H9 (cell line): ENCODE data around the gene GRB7. TPM values are rescaled to one million over a fixed set of nuclear protein-coding genes. Genes with fewer than 3 reads are reported as not detected.

Experiments used
- DNase-seq: peaks from one replicate; pipeline ENCODE4 v3.0.0-alpha.2; 2017
- H2AFZ ChIP-seq: one replicate; pipeline ENCODE4 v1.6.1; 2013; ENCODE audit warnings: mild to moderate bottlenecking, low read length, control low read depth, moderate library complexity
- H2AK5ac ChIP-seq: 2 replicates; pipeline ENCODE4 v1.6.1; 2013; ENCODE audit warnings: low read length, control low read depth, mixed read lengths; ENCODE audit not compliant: insufficient read length
- H2BK120ac ChIP-seq: one replicate; pipeline ENCODE4 v1.6.1; 2013; ENCODE audit warnings: low read depth, mild to moderate bottlenecking, low read length, control low read depth, inconsistent platforms; ENCODE audit not compliant: poor library complexity, severe bottlenecking
- H2BK12ac ChIP-seq: 2 replicates; pipeline ENCODE4 v1.6.1; 2013; ENCODE audit warnings: low read length, control low read depth, mixed read lengths, low read depth; ENCODE audit not compliant: insufficient read length
- H2BK15ac ChIP-seq: 2 replicates; pipeline ENCODE4 v1.6.1; 2013; ENCODE audit warnings: low read depth, low read length, control low read depth
- H2BK20ac ChIP-seq: one replicate; pipeline ENCODE4 v1.6.1; 2013; ENCODE audit warnings: low read depth, mild to moderate bottlenecking, low read length, control low read depth, inconsistent platforms; ENCODE audit not compliant: poor library complexity, severe bottlenecking
- H2BK5ac ChIP-seq: 2 replicates; pipeline ENCODE4 v1.6.1; 2013; ENCODE audit warnings: low read length, control low read depth, mixed read lengths; ENCODE audit not compliant: insufficient read length
- H3K14ac ChIP-seq: 2 replicates; pipeline ENCODE4 v1.6.1; 2013; ENCODE audit warnings: low read length, control low read depth; ENCODE audit not compliant: insufficient read depth
- H3K18ac ChIP-seq: 2 replicates; pipeline ENCODE4 v1.6.1; 2013; ENCODE audit warnings: low read depth, mild to moderate bottlenecking, mixed read lengths, low read length, control low read depth; ENCODE audit not compliant: insufficient read length
- H3K23ac ChIP-seq: 2 replicates; pipeline ENCODE4 v1.6.1; 2013; ENCODE audit warnings: low read length, control low read depth, mixed read lengths, low read depth; ENCODE audit not compliant: insufficient read length
- H3K23me2 ChIP-seq: 2 replicates; pipeline ENCODE4 v1.6.1; 2013; ENCODE audit warnings: low read depth, mild to moderate bottlenecking, mixed read lengths, low read length, control low read depth; ENCODE audit not compliant: insufficient read length, poor library complexity, severe bottlenecking
- H3K27ac ChIP-seq: 2 replicates; pipeline ENCODE4 v1.5.1; 2013; ENCODE audit warnings: low read length, control low read depth, mixed read lengths, low read depth; ENCODE audit not compliant: insufficient read length
- H3K27me3 ChIP-seq: 2 replicates; pipeline ENCODE4 v1.6.1; 2013; ENCODE audit warnings: low read length, control low read depth, inconsistent platforms; ENCODE audit not compliant: insufficient read depth
- H3K4ac ChIP-seq: 2 replicates; pipeline ENCODE4 v1.6.1; 2013; ENCODE audit warnings: low read depth, mild to moderate bottlenecking, control low read depth, inconsistent platforms, low read length, moderate library complexity
- H3K4me1 ChIP-seq: 2 replicates; pipeline ENCODE4 v1.6.1; 2013; ENCODE audit warnings: low read length, control low read depth, inconsistent platforms; ENCODE audit not compliant: insufficient read depth
- H3K4me2 ChIP-seq: 2 replicates; pipeline ENCODE4 v1.6.1; 2013; ENCODE audit warnings: low read length, control low read depth, mixed read lengths; ENCODE audit not compliant: insufficient read length, insufficient read depth
- H3K56ac ChIP-seq: 2 replicates; pipeline ENCODE4 v1.6.1; 2013; ENCODE audit warnings: low read depth, mild to moderate bottlenecking, mixed read lengths, low read length, control low read depth; ENCODE audit not compliant: insufficient read length
- H3K79me1 ChIP-seq: 2 replicates; pipeline ENCODE4 v1.6.1; 2013; ENCODE audit warnings: low read depth, mild to moderate bottlenecking, moderate library complexity, low read length, control low read depth, inconsistent platforms; ENCODE audit not compliant: insufficient read depth, poor library complexity, severe bottlenecking
- H3K79me2 ChIP-seq: 2 replicates; pipeline ENCODE4 v1.6.1; 2013; ENCODE audit warnings: low read length, control low read depth, inconsistent platforms; ENCODE audit not compliant: insufficient read depth
- H3K9ac ChIP-seq: 2 replicates; pipeline ENCODE4 v1.6.1; 2013; ENCODE audit warnings: low read length, control low read depth, mixed read lengths; ENCODE audit not compliant: insufficient read length; ENCODE audit errors: extremely low read depth
- H3K9me3 ChIP-seq: one replicate; pipeline ENCODE4 v1.6.1; 2013; ENCODE audit warnings: low read depth, low read length, inconsistent platforms; ENCODE audit not compliant: control insufficient read depth
- H3T11ph ChIP-seq: one replicate; pipeline ENCODE4 v1.6.1; 2013; ENCODE audit warnings: mild to moderate bottlenecking, low read length, control low read depth, inconsistent platforms
- H4K20me1 ChIP-seq: one replicate; pipeline ENCODE4 v1.6.1; 2013; ENCODE audit not compliant: control insufficient read depth, insufficient read length, insufficient read depth
- H4K5ac ChIP-seq: 2 replicates; pipeline ENCODE4 v1.6.1; 2013; ENCODE audit warnings: low read depth, mild to moderate bottlenecking, mixed read lengths, low read length, control low read depth; ENCODE audit not compliant: insufficient read length
- H4K8ac ChIP-seq: replicated peaks from 2 replicates; pipeline ENCODE4 v1.6.1; 2013; ENCODE audit warnings: low read length, control low read depth, mixed read lengths, low read depth; ENCODE audit not compliant: insufficient read length
- H4K91ac ChIP-seq: 2 replicates; pipeline ENCODE4 v1.6.1; 2013; ENCODE audit warnings: low read depth, mild to moderate bottlenecking, moderate library complexity, mixed read lengths, low read length, control low read depth; ENCODE audit not compliant: insufficient read length
- H3K27ac Mint-ChIP-seq, 3 experiments: 2 replicates in 2 of 3; 3 replicates in 1 of 3; pipeline ENCODE4 v1.8.0; 2020 to 2021; ENCODE audit warnings: mixed read lengths in 3 of 3, mild to moderate bottlenecking in 1 of 3, moderate library complexity in 1 of 3
- H3K27me3 Mint-ChIP-seq: 2 replicates; pipeline ENCODE4 v1.8.0; 2021; ENCODE audit warnings: low read depth, mild to moderate bottlenecking, moderate library complexity, mixed read lengths
- H3K36me3 Mint-ChIP-seq, 3 experiments: 2 replicates in 2 of 3; 3 replicates in 1 of 3; pipeline ENCODE4 v1.8.0; 2020 to 2021; ENCODE audit warnings: low read depth in 3 of 3, mixed read lengths in 3 of 3; ENCODE audit not compliant: insufficient read depth in 1 of 3
- H3K4me1 Mint-ChIP-seq, 2 experiments: 2 replicates each; pipeline ENCODE4 v1.8.0; 2020; ENCODE audit warnings: mixed read lengths in 2 of 2
- H3K4me3 Mint-ChIP-seq, 2 experiments: 2 replicates in 1 of 2; 3 replicates in 1 of 2; pipeline ENCODE4 v1.8.0; 2020 to 2021; ENCODE audit warnings: mild to moderate bottlenecking in 2 of 2, mixed read lengths in 2 of 2, moderate library complexity in 1 of 2
- H3K9me3 Mint-ChIP-seq, 2 experiments: 2 replicates in 1 of 2; 3 replicates in 1 of 2; pipeline ENCODE4 v1.8.0; 2020; ENCODE audit warnings: mild to moderate bottlenecking in 2 of 2, mixed read lengths in 2 of 2, moderate library complexity in 1 of 2
- WGBS: extraction: QIAGEN DNeasy Blood & Tissue Kit; methylation state at CpG from one replicate; pipeline ENCODE4 v1.1.7; 2013; ENCODE audit warnings: missing lambda C conversion rate, low lambda C conversion rate, mixed read lengths; ENCODE audit not compliant: insufficient read length; ENCODE audit errors: extremely low coverage; 5-methylcytosine and 5-hydroxymethylcytosine counted together
- total RNA-seq: library from RNA; stranded (reverse); gene quantifications from 2 replicates; pipeline ENCODE4 v1.2.1, GENCODE V29; 2021
- TF ChIP-seq, protein P1 (sequence below): fragments of 200-600 bp; sonication (generic); conservative IDR thresholded peaks from 3 replicates; pipeline ENCODE4 v1.8.0; 2021; ENCODE audit warnings: antibody characterized with exemption, mild to moderate bottlenecking

GRB7 gene
- total RNA-seq, 1 experiment from 2014 or later, result 55.0 TPM

DNA sequence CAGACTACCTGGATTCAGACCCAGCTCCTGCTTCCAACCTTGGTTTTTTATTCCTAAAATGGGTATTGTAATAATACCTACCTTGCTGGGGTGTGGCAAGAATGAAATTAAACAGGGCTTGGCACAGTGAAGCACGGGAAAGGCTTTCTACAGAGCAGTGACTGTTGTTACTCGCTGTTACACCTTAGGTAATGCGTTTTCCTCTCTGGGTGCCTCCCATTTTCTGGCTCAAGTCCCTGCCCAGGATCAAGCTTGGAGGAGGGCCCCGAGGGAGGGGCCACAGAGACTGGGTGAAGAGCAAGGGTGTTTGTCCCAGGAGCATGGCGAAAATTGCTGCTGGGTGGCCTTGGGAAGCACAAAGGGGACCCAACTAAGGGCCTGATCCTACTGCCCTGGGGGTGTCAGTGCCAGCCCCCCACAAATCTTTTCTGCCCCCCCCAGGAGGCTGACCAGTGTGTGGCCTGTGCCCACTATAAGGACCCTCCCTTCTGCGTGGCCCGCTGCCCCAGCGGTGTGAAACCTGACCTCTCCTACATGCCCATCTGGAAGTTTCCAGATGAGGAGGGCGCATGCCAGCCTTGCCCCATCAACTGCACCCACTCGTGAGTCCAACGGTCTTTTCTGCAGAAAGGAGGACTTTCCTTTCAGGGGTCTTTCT, 20.7 kb upstream of the GRB7 start:
- H3K4me1 ChIP-seq, result no peaks in the 10 kb centered on the region
- WGBS, result no CpG with 5 or more reads among the region's 11 CpGs
- no peaks in the 10 kb centered on the region for H3K27me3 Mint-ChIP-seq
- H3K9me3 Mint-ChIP-seq, result no peaks in the 10 kb centered on the region
- no peak overlapping the region for H4K8ac ChIP-seq
- H2BK15ac ChIP-seq, result no peak overlapping the region
- no peak overlapping the region for H3K23ac ChIP-seq
- peaks cover 68 to 92% (median 78%) of the 10 kb centered on the region in 3 experiments; a peak in 6 of 7 replicates for H3K36me3 Mint-ChIP-seq
- no peak overlapping the region for H3K9ac ChIP-seq
- no peak overlapping the region for H2BK20ac ChIP-seq
- H3K27me3 ChIP-seq, result no peaks in the 10 kb centered on the region
- peak overlapping the region in 2 of 3 experiments; percentile 44 to 84; a peak in 3 of 7 replicates for H3K27ac Mint-ChIP-seq
- H2AK5ac ChIP-seq, result no peak overlapping the region
- H2BK5ac ChIP-seq, result no peak overlapping the region
- TF ChIP-seq, protein P1, sequence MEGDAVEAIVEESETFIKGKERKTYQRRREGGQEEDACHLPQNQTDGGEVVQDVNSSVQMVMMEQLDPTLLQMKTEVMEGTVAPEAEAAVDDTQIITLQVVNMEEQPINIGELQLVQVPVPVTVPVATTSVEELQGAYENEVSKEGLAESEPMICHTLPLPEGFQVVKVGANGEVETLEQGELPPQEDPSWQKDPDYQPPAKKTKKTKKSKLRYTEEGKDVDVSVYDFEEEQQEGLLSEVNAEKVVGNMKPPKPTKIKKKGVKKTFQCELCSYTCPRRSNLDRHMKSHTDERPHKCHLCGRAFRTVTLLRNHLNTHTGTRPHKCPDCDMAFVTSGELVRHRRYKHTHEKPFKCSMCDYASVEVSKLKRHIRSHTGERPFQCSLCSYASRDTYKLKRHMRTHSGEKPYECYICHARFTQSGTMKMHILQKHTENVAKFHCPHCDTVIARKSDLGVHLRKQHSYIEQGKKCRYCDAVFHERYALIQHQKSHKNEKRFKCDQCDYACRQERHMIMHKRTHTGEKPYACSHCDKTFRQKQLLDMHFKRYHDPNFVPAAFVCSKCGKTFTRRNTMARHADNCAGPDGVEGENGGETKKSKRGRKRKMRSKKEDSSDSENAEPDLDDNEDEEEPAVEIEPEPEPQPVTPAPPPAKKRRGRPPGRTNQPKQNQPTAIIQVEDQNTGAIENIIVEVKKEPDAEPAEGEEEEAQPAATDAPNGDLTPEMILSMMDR, result no peak
- H4K5ac ChIP-seq, result no peak overlapping the region
- no peak overlapping the region for H3T11ph ChIP-seq
- H4K91ac ChIP-seq, result no peak overlapping the region
- H3K79me2 ChIP-seq, result no peaks in the 10 kb centered on the region
- no peak overlapping the region for H2AFZ ChIP-seq
- H3K56ac ChIP-seq, result no peak overlapping the region
- no peaks in the 10 kb centered on the region for H4K20me1 ChIP-seq
- no peaks in the 10 kb centered on the region for H3K79me1 ChIP-seq
- no peaks in the 10 kb centered on the region for H3K4me1 Mint-ChIP-seq
- H3K18ac ChIP-seq, result no peak overlapping the region
- H3K4me3 Mint-ChIP-seq, result no peak overlapping the region
- no peak overlapping the region for H2BK120ac ChIP-seq
- H3K23me2 ChIP-seq, result no peaks in the 10 kb centered on the region
- DNase-seq, result no peak
- H3K4me2 ChIP-seq, result no peak overlapping the region
- no peak overlapping the region for H2BK12ac ChIP-seq
- H3K14ac ChIP-seq, result no peak overlapping the region
- H3K4ac ChIP-seq, result no peak overlapping the region
- H3K9me3 ChIP-seq, result no peaks in the 10 kb centered on the region
- no peak overlapping the region for H3K27ac ChIP-seq
